H1 (cell line): ENCODE results near the gene GALNTL6. TPM values are rescaled to one million over a fixed set of nuclear protein-coding genes. Genes with fewer than 3 reads are reported as not detected.

Experiments used
- BRCA1 ChIP-seq: IDR thresholded peaks from 2 replicates; pipeline ENCODE4 v1.6.1; 2012; ENCODE audit warnings: low read depth, low read length, improper control_type of control experiment
- polyA plus RNA-seq, 7 experiments: library from polyadenylated mRNA; depleted of rRNA in 3 of 7; stranded (reverse) in 5 of 7; unstranded in 2 of 7; fragments of >200 nt in 5 of 7; fragments of 200-250 nt in 2 of 7; gene quantifications; 1 replicate in 5 of 7; 2 replicates in 1 of 7; 4 replicates in 1 of 7; pipeline versions ENCODE4 v1.2.1 to v1.2.3, GENCODE V29; 2011 to 2013; ENCODE audit warnings: missing spikeins in 2 of 7, mixed read lengths in 2 of 7
- total RNA-seq: library from RNA; stranded (reverse); fragmentation: NEBNext Ultra II Directional; extraction: Animal tissue kit (Norgen Biotek cat#: 25700); gene quantifications from 2 replicates; pipeline ENCODE4 v1.2.1, GENCODE V29; 2021

Gene GALNTL6
- total and polyA plus RNA-seq, 2 of the 8 experiments (the other 6 are each of a cell fraction or from before 2014, with no cell fraction given), result 0.03 to 0.32 TPM

GRCh38 chr4:172369471-172369959 is 556.3 kb downstream of the GALNTL6 start (continued):
- TF ChIP-seq BRCA1, result no peak
- TF ChIP-seq, all 59 proteins: peak for 0
